DMS114 treated with DMSO at 0.1 percent for 48 hours (cell line): ENCODE measurements around the gene NPFFR1.

ENCODE experiments used
- DNase-seq: peaks from one replicate; lab custom pipeline; 2025; ENCODE audit not compliant: unreplicated experiment; lab: John Stamatoyannopoulos, UW

The NPFFR1 gene

DNA sequence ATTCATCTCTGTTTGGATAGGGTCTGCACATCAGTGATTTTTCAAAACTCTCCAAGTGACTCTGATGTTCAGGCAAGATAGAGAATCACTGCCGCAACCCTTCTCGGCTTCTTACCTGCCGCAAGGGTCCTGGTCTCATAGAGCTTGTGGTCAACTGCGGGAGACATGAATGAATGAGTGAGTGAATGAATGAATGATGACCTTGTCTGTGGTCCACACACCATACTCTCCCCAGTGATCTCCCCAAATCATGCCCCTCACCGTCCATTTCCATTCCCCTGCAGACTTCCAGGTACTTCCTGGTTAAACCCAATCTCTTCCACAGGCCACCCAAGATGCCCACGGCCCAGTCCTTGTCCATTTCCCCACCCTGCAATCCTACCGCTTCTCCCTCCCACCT lies 5.9 kb upstream of the NPFFR1 start:
- no peak for DNase-seq

DNA sequence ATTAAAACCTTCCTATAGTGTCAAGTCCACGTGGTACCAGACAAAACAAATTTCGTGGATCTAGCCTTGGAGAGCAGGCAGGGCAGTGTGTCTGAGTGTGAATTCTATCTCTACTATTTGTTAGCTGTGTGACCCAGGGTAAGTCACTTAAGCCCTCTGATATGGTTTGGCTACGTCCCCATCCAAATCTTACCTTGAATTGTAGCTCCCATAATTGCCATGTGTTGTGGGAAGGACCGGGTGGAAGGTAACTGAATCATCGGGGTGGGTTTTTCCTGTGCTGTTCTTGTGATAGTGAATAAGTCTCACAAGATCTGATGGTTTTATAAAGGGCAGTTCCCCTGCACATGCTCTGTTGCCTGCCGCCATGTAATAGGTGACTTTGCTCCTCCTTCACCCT lies 2.8 kb upstream of the NPFFR1 start:
- DNase-seq, result no peak

DNA sequence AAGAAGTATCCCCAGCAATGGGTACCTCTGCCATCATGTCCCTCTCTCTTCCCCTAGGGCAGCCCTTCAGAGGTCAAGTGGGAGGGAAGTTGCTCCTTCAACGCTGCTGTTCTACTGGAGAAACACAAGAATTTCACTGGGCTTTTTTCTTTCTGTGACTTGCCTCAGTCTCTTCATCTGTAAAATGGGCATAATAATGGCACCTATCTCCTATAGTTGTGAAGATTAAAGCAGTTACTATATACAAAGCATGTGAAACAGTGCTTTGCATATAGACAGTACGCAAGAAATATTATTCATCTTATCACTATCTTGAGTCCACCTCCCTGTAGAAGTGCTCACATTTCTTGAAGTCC lies 1.6 kb upstream of the NPFFR1 start:
- no peak for DNase-seq

- DNase-seq, result no peak
These were observed 1.0 kb upstream of the NPFFR1 start for GRCh38 chr10:70284542-70285475.

GRCh38 chr10:70283071-70283444 lies 746 bp downstream of the NPFFR1 start:
- no peak for DNase-seq

DNA sequence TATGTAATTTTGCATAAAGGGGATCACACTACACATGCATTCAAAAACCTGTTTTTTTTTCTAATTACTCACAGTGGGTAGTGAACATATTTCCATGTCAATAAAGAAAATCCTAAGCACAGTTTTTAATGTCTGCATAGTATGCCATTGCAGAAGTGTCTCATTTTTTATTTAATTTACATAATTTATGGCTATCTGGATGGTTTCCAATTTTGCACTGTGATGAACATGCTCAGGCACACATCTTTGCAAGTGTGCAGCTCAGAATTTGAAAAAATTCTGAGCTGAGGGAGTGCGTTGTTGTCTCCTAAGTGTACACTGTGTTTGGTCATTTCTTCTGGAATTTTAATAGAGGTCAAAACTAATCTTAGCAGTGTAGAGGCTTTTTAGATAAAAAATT lies 2.2 kb downstream of the NPFFR1 start:
- DNase-seq, result no peak

GRCh38 chr10:70280099-70280498 lies 3.7 kb downstream of the NPFFR1 start:
- no peak for DNase-seq

GRCh38 chr10:70277396-70278030 lies 6.3 kb downstream of the NPFFR1 start:
- no peak for DNase-seq

DNA sequence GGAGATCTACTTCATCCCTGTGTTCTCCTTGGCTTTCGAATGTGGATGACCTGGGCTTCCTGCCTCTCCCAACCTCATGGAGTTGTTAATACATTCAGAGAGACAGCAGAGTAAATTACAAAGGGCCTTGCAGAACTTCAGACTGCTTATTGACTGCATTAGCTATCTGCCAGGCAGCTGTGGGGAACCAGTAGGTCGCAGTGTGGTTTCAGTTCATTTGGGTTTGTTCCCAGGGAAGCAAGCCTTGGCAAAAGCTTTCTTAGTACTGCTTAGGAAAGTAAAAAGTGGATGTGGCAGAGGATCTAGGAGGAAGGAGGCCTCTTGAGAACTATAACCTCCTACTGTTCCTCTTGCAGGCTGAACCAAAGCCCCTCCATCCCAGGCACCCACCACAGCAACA lies 9.2 kb downstream of the NPFFR1 start:
- DNase-seq, result no peak

GRCh38 chr10:70272925-70273316 lies 10.9 kb downstream of the NPFFR1 start:
- DNase-seq, result peak; percentile 20

GRCh38 chr10:70271996-70272924 lies 11.5 kb downstream of the NPFFR1 start:
- DNase-seq, result no peak

DNA sequence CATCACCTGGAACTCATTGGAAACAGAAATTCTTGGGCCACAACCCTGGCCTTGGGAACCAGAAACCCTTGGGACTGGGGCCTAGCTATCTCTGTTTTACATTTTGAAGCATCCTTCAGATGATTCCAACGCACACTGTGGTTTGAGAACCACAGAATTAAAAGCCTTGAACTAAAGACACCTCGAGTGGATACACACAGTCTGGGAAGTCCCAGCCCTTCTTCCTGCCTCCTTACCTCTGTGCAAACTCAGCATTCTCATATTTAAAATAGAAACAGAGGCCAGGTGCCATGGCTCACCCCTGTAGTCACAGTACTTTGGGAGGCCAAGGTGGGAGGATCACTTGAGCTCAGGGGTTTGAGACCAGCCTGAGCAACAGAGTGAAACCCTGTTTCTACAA lies 12.9 kb downstream of the NPFFR1 start:
- no peak for DNase-seq

GRCh38 chr10:70269741-70270140 lies 14.1 kb downstream of the NPFFR1 start:
- DNase-seq, result no peak

GRCh38 chr10:70268376-70268775 lies 15.4 kb downstream of the NPFFR1 start:
- no peak for DNase-seq

DNA sequence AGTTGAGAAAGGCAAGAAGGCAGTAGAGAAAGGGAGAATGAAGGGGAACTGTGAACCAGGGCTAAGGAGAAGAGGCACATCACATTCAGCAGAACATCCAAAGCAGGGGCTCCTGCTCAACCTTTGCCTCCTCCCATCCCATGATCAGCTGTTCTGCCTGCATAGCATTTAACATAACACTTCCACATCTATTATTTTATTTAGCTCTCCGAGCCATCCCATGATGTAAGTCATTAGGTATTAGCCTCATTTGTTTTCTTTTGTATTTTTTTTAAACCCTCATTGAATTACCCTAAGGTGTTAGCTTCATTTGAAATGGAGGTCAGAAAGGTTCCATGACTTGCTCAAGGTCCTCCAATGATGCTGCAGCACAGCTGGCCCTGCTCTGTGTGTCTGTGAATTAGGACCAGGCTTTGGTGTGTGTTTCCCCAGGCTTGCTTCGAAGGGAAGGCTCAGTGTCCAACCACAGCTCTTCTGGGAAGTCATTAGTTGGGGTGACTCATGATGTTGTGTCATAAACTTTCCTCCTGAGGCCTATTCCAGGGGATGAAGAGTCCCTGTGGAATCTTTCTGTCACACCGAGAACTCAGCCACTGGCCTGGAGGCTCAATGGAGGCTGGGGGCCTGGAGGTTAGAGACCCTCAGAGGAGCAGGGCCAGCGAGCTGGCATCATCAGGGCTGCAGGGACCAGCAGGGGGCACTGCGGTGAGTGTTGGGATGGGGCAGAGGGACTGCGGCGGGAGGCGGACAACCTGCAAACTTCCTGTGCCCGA lies 16.5 kb downstream of the NPFFR1 start:
- no peak for DNase-seq

GRCh38 chr10:70266701-70267100 lies 17.1 kb downstream of the NPFFR1 start:
- no peak for DNase-seq

- DNase-seq, result no peak
These were observed 17.7 kb downstream of the NPFFR1 start for GRCh38 chr10:70266056-70266455.

DNA sequence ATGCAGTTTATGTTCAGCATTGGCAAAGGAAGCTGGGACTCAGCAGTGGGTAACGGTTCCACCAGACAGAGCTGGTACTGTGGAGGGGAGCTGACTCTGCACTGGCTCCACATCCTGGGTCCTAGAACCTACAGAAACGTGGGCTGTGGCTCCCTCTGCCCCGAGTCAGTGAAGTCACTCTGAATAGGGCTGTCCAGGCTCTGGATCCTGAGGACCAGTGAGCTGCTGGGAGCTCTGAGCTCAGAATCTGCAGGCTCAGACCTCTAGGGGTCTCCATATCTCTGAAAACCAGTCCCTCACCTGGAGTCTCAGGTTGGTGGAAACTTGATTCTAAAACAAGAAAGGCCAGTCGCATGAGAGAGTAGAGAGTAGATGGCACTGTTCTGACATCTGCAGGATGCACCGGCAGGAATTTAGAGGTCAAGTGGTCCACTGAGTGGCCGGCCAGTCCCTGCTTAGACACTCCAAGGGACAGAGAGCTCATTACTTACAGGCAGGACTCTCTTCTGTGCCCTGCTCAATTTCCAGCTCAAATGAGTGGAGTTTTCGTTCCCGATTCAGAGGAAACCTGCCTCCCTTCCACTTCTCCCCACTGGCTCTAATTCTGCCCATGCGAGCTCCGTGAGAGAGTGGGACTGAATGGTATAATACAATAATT lies 18.6 kb downstream of the NPFFR1 start:
- no peak for DNase-seq

GRCh38 chr10:70260734-70261133 lies 23.1 kb downstream of the NPFFR1 start:
- DNase-seq, result no peak

GRCh38 chr10:70260259-70260658 lies 23.5 kb downstream of the NPFFR1 start:
- no peak for DNase-seq
